Liver (tissue), 9 donors: ENCODE measurements around the gene DDR2. TPM values are rescaled to one million over a fixed set of nuclear protein-coding genes. Genes with fewer than 3 reads are reported as not detected.
A peak's percentile ranks its signal among the peaks of the same experiment; 100 is the strongest.

Experiments used
- DNase-seq: peaks from one replicate; pipeline ENCODE4 v3.0.0-alpha.2; 2017; ENCODE audit warnings: low spot score
- H3K27ac ChIP-seq, 2 donors: one replicate each; pipeline ENCODE4 v1.7.0; 2013; ENCODE audit warnings: inconsistent platforms in 2 of 2, low read length in 2 of 2, control low read depth in 1 of 2, low read depth in 1 of 2, mild to moderate bottlenecking in 1 of 2
- H3K27me3 ChIP-seq, 4 donors: one replicate each; pipeline versions ENCODE4 v1.6.1 to v1.7.0; 2013; ENCODE audit warnings: low read length in 3 of 4, inconsistent platforms in 1 of 4, mild to moderate bottlenecking in 1 of 4, moderate library complexity in 1 of 4; ENCODE audit not compliant: control insufficient read depth in 4 of 4, insufficient read depth in 4 of 4
- H3K36me3 ChIP-seq, 4 donors: one replicate each; pipeline versions ENCODE4 v1.6.1 to v1.7.0; 2013; ENCODE audit warnings: low read length in 3 of 4, mild to moderate bottlenecking in 3 of 4, low read depth in 1 of 4, moderate library complexity in 1 of 4; ENCODE audit not compliant: control insufficient read depth in 4 of 4, insufficient read depth in 3 of 4
- H3K4me1 ChIP-seq, 4 donors: one replicate each; pipeline versions ENCODE4 v1.6.1 to v1.7.0; 2013; ENCODE audit warnings: low read length in 3 of 4, mild to moderate bottlenecking in 3 of 4, moderate library complexity in 1 of 4; ENCODE audit not compliant: control insufficient read depth in 4 of 4, insufficient read depth in 4 of 4
- H3K4me3 ChIP-seq, 3 donors: one replicate each; pipeline versions ENCODE4 v1.6.1 to v1.7.0; 2013; ENCODE audit warnings: low read length in 3 of 3, control low read depth in 1 of 3, low read depth in 1 of 3, mild to moderate bottlenecking in 1 of 3
- H3K9ac ChIP-seq, 2 donors: one replicate each; pipeline ENCODE4 v1.7.0; 2013; ENCODE audit warnings: low read length in 2 of 2, mild to moderate bottlenecking in 2 of 2, moderate library complexity in 2 of 2, control low read depth in 1 of 2, low read depth in 1 of 2
- H3K9me3 ChIP-seq, 4 donors: one replicate each; pipeline versions ENCODE4 v1.6.1 to v1.7.0; 2013; ENCODE audit warnings: low read length in 3 of 4; ENCODE audit not compliant: control insufficient read depth in 4 of 4
- EGR1 ChIP-seq, 2 donors: IDR thresholded peaks; 2 replicates each; pipeline ENCODE4 v1.6.1; 2016 to 2018; ENCODE audit warnings: antibody characterized with exemption in 2 of 2, low read depth in 2 of 2
- FOXA1 ChIP-seq: IDR thresholded peaks from 2 replicates; pipeline ENCODE4 v1.6.1; 2016; ENCODE audit warnings: antibody characterized with exemption
- FOXA2 ChIP-seq: IDR thresholded peaks from 2 replicates; pipeline ENCODE4 v1.6.1; 2016; ENCODE audit warnings: antibody characterized with exemption
- GABPA ChIP-seq, 2 donors: IDR thresholded peaks in 1 of 2; conservative IDR thresholded peaks in 1 of 2; 2 replicates each; pipeline ENCODE4 v1.6.1; 2016; ENCODE audit warnings: antibody characterized with exemption in 2 of 2, mild to moderate bottlenecking in 1 of 2, moderate library complexity in 1 of 2
- HNF4A ChIP-seq, 2 donors: conservative IDR thresholded peaks; 2 replicates each; pipeline ENCODE4 v1.6.1; 2016; ENCODE audit warnings: antibody characterized with exemption in 2 of 2, mild to moderate bottlenecking in 2 of 2
- HNF4G ChIP-seq: IDR thresholded peaks from 2 replicates; pipeline ENCODE4 v1.6.1; 2016; ENCODE audit warnings: antibody characterized with exemption
- JUND ChIP-seq, 2 donors: IDR thresholded peaks; 2 replicates each; pipeline ENCODE4 v1.6.1; 2016; ENCODE audit warnings: antibody characterized with exemption in 2 of 2
- NR2F2 ChIP-seq: IDR thresholded peaks from 2 replicates; pipeline ENCODE4 v1.6.1; 2016; ENCODE audit warnings: antibody characterized with exemption
- RAD21 ChIP-seq, 2 donors: IDR thresholded peaks; 2 replicates each; pipeline ENCODE4 v1.6.1; 2016; ENCODE audit warnings: antibody characterized with exemption in 2 of 2, mild to moderate bottlenecking in 2 of 2
- RXRA ChIP-seq, 2 donors: IDR thresholded peaks; 2 replicates each; pipeline ENCODE4 v1.6.1; 2017 to 2018; ENCODE audit warnings: antibody characterized with exemption in 2 of 2, mild to moderate bottlenecking in 1 of 2
- SP1 ChIP-seq: IDR thresholded peaks from 2 replicates; pipeline ENCODE4 v1.6.1; 2018; ENCODE audit warnings: antibody characterized with exemption, mild to moderate bottlenecking
- TAF1 ChIP-seq: conservative IDR thresholded peaks from 2 replicates; pipeline ENCODE4 v1.6.1; 2016; ENCODE audit warnings: antibody characterized with exemption, mild to moderate bottlenecking
- YY1 ChIP-seq: IDR thresholded peaks from 2 replicates; pipeline ENCODE4 v1.6.1; 2016; ENCODE audit warnings: antibody characterized with exemption, mild to moderate bottlenecking
- WGBS: extraction: QIAGEN DNeasy Blood & Tissue Kit; methylation state at CpG from one replicate; pipeline ENCODE4 v1.1.7; 2013; 5-methylcytosine and 5-hydroxymethylcytosine counted together
- polyA plus RNA-seq, 2 donors: library from polyadenylated mRNA; stranded (reverse) in 1 of 2; unstranded in 1 of 2; fragments of 200-250 nt in 1 of 2; fragments of >200 nt in 1 of 2; fragmentation: Nextera tagmentation in 1 of 2; extraction: Ambion mirVana in 1 of 2; gene quantifications; one replicate each; pipeline versions ENCODE4 v1.2.1 to v1.2.3, GENCODE V29; 2013 to 2015
- total RNA-seq, 2 donors: library from RNA; depleted of rRNA; stranded (reverse); fragments of >200 nt; gene quantifications; one replicate each; pipeline ENCODE4 v1.2.3, GENCODE V29; 2014
- TF ChIP-seq, protein P1 (sequence below): IDR thresholded peaks from 2 replicates; pipeline ENCODE4 v1.6.1; 2016; ENCODE audit warnings: antibody characterized with exemption
- TF ChIP-seq, protein P2 (sequence below): IDR thresholded peaks from 2 replicates; pipeline ENCODE4 v1.6.1; 2016; ENCODE audit warnings: antibody characterized with exemption
- TF ChIP-seq, protein P3 (sequence below): IDR thresholded peaks from 2 replicates; pipeline ENCODE4 v1.6.1; 2016; ENCODE audit warnings: antibody characterized with exemption, mild to moderate bottlenecking
- TF ChIP-seq, protein P4 (sequence below): fragments of 150-350 bp; IDR thresholded peaks from 2 replicates; pipeline ENCODE4 v1.5.1; 2017; ENCODE audit warnings: improper control_type of control experiment, low read depth, low read length; ENCODE audit not compliant: missing input control
- donor health status: healthy.
- donor health status: healthy.
- donor health status: healthy.
- donor health status: healthy.
- donor health status: healthy.

Gene DDR2
- total and polyA plus RNA-seq, 4 donors: 1.2 to 6.4 (median 2.1) TPM

DNA sequence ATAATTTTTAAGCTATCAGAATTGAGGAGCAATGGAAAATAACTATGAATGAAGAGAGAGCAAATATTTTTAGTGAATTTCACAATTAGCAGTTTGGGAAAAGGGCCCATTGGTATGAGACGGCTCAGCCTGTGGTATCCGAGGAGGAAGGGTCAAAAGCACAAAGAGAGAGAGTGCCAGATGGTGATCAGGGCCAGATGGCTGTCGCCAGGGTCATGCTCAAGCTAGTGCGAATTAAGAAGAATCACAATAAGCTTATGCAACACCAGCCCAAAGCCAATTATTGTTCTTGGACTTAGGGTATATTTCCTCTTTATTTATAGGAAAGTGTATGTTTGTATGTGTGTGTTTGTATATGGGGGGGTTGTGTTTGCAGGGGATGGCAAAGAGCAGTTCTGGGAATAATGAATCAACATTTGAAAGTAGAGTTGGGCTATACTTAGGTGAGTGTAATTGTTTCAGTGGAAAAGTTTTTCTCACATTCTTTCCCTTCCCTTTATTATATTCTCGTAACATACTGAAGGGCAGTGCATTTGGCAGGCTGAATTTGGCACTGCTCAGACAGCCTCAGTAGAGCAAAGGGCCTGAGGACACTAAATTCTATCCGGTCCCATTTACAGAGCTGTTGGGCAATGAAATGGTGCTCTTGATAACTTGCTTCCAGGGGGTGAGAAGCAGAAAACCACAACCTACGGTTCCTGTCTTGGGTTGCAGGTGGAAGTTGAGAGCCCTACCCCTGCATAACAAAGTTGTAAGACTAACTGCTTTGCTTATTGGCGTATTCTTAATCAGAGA lies 19.5 kb upstream of the DDR2 start (continued):
- TF ChIP-seq RXRA (IDR thresholded peaks at IDR 0.05) (peak; percentile 79 to 83), FOXA2 (peak; percentile 35), FOXA1 (no peak)
- TF ChIP-seq, protein P1, sequence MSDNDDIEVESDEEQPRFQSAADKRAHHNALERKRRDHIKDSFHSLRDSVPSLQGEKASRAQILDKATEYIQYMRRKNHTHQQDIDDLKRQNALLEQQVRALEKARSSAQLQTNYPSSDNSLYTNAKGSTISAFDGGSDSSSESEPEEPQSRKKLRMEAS: peak; percentile 64

DNA sequence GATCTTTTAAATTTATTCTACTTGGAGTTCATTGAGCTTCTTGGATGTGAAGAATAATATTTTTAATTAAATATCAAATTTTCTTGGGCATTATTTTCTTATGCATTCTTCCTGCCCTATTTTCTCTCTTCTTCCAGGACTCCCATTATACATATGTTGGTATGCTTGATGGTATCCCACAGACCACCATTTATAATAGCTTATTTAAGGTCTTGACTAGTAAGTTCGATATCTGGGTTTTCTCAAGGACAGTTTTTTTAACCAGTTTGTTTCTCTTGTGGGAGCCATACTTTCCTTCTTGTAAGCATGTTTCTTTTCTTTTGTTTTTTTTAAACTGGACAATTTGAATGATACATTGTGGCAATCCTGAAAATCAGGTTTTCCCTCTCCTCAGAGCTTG lies 15.4 kb upstream of the DDR2 start:
- Histone ChIP-seq H3K9me3 (peaks cover 1 to 8% (median 5%) of the 10 kb centered on the region in 4 donors), H3K4me3 (no peak overlapping the region), H3K9ac (no peak overlapping the region), H3K27ac (no peak overlapping the region), H3K27me3 (no peaks in the 10 kb centered on the region), H3K36me3 (no peaks in the 10 kb centered on the region), H3K4me1 (peaks cover 0 to 19% (median 17%) of the 10 kb centered on the region in 4 donors)
- WGBS: 99% methylated on average over 1 of the region's 1 CpG
- TF ChIP-seq GABPA (IDR thresholded peaks at IDR 0.05 in 1 of 2, conservative IDR thresholded peaks at IDR 0.05 in 1 of 2): no peak
- no peak for TF ChIP-seq SP1
- TF ChIP-seq NR2F2: no peak
- TF ChIP-seq JUND (IDR thresholded peaks at IDR 0.05): no peak
- TF ChIP-seq, protein P2, sequence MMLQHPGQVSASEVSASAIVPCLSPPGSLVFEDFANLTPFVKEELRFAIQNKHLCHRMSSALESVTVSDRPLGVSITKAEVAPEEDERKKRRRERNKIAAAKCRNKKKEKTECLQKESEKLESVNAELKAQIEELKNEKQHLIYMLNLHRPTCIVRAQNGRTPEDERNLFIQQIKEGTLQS: no peak
- TF ChIP-seq, protein P1: no peak
- no peak for TF ChIP-seq YY1
- no peak for TF ChIP-seq HNF4A (conservative IDR thresholded peaks at IDR 0.05)
- no peak for TF ChIP-seq HNF4G
- no peak for TF ChIP-seq RAD21 (IDR thresholded peaks at IDR 0.05)
- no peak for TF ChIP-seq RXRA (IDR thresholded peaks at IDR 0.05)
- no peak for TF ChIP-seq TAF1
- no peak for TF ChIP-seq FOXA2
- DNase-seq: no peak

DNA sequence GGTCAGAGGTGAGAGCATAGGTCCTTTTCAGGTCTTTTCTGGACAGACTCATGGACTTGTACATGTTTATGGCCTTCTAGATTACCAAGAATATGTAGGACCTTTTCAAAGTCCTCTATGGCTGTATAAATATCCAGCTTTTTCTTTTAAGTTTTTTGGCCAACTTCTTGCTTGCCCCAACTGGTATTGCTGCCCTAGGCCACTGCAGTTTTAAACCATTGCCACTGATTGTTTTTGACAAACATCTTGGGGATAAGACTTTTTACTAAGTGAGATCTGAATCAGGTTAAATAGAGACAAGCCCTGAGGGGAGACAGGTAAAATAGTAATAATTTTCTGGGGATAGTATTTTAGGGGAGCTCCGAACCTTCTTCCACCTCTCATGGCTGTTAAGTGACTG lies 14.8 kb upstream of the DDR2 start:
- WGBS: 100% methylated on average over 1 of the region's 1 CpG
- no peaks in the 10 kb centered on the region for H3K27me3 ChIP-seq
- H3K9ac ChIP-seq: no peak overlapping the region
- H3K9me3 ChIP-seq: peaks cover 1 to 8% (median 5%) of the 10 kb centered on the region in 4 donors
- peaks cover 0 to 15% (median 13%) of the 10 kb centered on the region in 4 donors for H3K4me1 ChIP-seq
- TF ChIP-seq EGR1 (IDR thresholded peaks at IDR 0.05; ENCODE audit: low read depth in 2 of 2) (no peak), HNF4G (no peak), HNF4A (conservative IDR thresholded peaks at IDR 0.05) (no peak), NR2F2 (no peak), TAF1 (no peak), RAD21 (IDR thresholded peaks at IDR 0.05) (no peak), GABPA (IDR thresholded peaks at IDR 0.05 in 1 of 2, conservative IDR thresholded peaks at IDR 0.05 in 1 of 2) (no peak), SP1 (no peak), FOXA2 (no peak), YY1 (no peak), RXRA (IDR thresholded peaks at IDR 0.05) (no peak)
- TF ChIP-seq, protein P3, sequence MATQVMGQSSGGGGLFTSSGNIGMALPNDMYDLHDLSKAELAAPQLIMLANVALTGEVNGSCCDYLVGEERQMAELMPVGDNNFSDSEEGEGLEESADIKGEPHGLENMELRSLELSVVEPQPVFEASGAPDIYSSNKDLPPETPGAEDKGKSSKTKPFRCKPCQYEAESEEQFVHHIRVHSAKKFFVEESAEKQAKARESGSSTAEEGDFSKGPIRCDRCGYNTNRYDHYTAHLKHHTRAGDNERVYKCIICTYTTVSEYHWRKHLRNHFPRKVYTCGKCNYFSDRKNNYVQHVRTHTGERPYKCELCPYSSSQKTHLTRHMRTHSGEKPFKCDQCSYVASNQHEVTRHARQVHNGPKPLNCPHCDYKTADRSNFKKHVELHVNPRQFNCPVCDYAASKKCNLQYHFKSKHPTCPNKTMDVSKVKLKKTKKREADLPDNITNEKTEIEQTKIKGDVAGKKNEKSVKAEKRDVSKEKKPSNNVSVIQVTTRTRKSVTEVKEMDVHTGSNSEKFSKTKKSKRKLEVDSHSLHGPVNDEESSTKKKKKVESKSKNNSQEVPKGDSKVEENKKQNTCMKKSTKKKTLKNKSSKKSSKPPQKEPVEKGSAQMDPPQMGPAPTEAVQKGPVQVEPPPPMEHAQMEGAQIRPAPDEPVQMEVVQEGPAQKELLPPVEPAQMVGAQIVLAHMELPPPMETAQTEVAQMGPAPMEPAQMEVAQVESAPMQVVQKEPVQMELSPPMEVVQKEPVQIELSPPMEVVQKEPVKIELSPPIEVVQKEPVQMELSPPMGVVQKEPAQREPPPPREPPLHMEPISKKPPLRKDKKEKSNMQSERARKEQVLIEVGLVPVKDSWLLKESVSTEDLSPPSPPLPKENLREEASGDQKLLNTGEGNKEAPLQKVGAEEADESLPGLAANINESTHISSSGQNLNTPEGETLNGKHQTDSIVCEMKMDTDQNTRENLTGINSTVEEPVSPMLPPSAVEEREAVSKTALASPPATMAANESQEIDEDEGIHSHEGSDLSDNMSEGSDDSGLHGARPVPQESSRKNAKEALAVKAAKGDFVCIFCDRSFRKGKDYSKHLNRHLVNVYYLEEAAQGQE: no peak
- TF ChIP-seq, protein P4, sequence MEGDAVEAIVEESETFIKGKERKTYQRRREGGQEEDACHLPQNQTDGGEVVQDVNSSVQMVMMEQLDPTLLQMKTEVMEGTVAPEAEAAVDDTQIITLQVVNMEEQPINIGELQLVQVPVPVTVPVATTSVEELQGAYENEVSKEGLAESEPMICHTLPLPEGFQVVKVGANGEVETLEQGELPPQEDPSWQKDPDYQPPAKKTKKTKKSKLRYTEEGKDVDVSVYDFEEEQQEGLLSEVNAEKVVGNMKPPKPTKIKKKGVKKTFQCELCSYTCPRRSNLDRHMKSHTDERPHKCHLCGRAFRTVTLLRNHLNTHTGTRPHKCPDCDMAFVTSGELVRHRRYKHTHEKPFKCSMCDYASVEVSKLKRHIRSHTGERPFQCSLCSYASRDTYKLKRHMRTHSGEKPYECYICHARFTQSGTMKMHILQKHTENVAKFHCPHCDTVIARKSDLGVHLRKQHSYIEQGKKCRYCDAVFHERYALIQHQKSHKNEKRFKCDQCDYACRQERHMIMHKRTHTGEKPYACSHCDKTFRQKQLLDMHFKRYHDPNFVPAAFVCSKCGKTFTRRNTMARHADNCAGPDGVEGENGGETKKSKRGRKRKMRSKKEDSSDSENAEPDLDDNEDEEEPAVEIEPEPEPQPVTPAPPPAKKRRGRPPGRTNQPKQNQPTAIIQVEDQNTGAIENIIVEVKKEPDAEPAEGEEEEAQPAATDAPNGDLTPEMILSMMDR: no peak
- TF ChIP-seq, protein P1: no peak
- no peaks in the 10 kb centered on the region for H3K36me3 ChIP-seq
- H3K27ac ChIP-seq: no peak overlapping the region
- H3K4me3 ChIP-seq: no peak overlapping the region
- DNase-seq: no peak
